Adrenal gland (tissue), 5 donors: ENCODE results near the gene CRELD1.
"Not testable (repeated sequence)": the region's sequence is repeated elsewhere in the genome, so short reads cannot be mapped to it uniquely, and the experiment has no call there.

ENCODE experiments used
- POLR2A ChIP-seq, 2 donors: fragments of 450-650 bp; IDR thresholded peaks; one replicate each; pipeline ENCODE4 v1.6.1; 2017; ENCODE audit warnings: antibody characterized with exemption in 2 of 2, mild to moderate bottlenecking in 2 of 2, moderate library complexity in 1 of 2
- TF ChIP-seq, protein P1 (sequence below), 6 experiments: fragments of 450-650 bp in 4 of 6; fragments of 200-600 bp in 2 of 6; sonication (generic) in 1 of 6; IDR thresholded peaks; 1 replicate in 5 of 6; 2 replicates in 1 of 6; pipeline versions ENCODE4 v1.5.1 to v1.8.0; 2016 to 2021; ENCODE audit warnings: antibody characterized with exemption in 6 of 6, mild to moderate bottlenecking in 2 of 6, moderate library complexity in 1 of 6
- donor health status: DM: no; HTN: no; CAD: no.

DNA sequence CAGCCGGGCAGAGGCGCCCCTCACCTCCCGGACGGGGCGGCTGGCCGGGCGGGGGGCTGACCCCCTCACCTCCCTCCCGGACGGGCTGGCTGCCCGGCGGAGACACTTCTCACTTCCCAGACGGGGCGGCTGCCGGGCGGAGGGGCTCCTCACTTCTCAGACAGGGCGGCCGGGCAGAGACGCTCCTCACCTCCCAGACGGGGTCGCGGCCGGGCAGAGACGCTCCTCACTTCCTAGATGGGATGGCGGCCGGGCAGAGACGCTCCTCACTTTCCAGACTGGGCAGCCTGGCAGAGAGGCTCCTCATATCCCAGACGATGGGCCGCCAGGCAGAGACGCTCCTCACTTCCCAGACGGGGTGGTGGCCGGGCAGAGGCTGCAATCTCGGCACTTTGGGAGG, 6.3 kb downstream of the CRELD1 start:
- TF ChIP-seq, protein P1, sequence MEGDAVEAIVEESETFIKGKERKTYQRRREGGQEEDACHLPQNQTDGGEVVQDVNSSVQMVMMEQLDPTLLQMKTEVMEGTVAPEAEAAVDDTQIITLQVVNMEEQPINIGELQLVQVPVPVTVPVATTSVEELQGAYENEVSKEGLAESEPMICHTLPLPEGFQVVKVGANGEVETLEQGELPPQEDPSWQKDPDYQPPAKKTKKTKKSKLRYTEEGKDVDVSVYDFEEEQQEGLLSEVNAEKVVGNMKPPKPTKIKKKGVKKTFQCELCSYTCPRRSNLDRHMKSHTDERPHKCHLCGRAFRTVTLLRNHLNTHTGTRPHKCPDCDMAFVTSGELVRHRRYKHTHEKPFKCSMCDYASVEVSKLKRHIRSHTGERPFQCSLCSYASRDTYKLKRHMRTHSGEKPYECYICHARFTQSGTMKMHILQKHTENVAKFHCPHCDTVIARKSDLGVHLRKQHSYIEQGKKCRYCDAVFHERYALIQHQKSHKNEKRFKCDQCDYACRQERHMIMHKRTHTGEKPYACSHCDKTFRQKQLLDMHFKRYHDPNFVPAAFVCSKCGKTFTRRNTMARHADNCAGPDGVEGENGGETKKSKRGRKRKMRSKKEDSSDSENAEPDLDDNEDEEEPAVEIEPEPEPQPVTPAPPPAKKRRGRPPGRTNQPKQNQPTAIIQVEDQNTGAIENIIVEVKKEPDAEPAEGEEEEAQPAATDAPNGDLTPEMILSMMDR (IDR thresholded peaks at IDR 0.05), result not testable (repeated sequence)
- TF ChIP-seq POLR2A (IDR thresholded peaks at IDR 0.05), result not testable (repeated sequence)
